T-helper 1 cell treated with Interleukin-12 subunit alpha and Interleukin-12 subunit beta and Interleukin-4 antibody, amounts not matched to agents 30 μg/mL and 1 μg/mL, for 36 hours (primary cell): ENCODE results near the gene RCC1.
A peak's percentile ranks its signal among the peaks of the same experiment; 100 is the strongest.
"Not testable (repeated sequence)": the region's sequence is repeated elsewhere in the genome, so short reads cannot be mapped to it uniquely, and the experiment has no call there.

Experiments used
- H3K27ac Mint-ChIP-seq: one replicate; pipeline ENCODE4 v1.8.0; 2021; ENCODE audit warnings: mild to moderate bottlenecking, mixed read lengths
- H3K27me3 Mint-ChIP-seq: one replicate; pipeline ENCODE4 v1.8.0; 2021; ENCODE audit warnings: low read depth, mixed read lengths
- H3K36me3 Mint-ChIP-seq: one replicate; pipeline ENCODE4 v1.8.0; 2021; ENCODE audit warnings: low read depth, mixed read lengths
- H3K4me1 Mint-ChIP-seq: one replicate; pipeline ENCODE4 v1.8.0; 2021; ENCODE audit warnings: low read depth, mixed read lengths
- H3K4me3 Mint-ChIP-seq: one replicate; pipeline ENCODE4 v1.8.0; 2021; ENCODE audit warnings: mild to moderate bottlenecking, moderate library complexity, mixed read lengths
- H3K9me3 Mint-ChIP-seq: one replicate; pipeline ENCODE4 v1.8.0; 2021; ENCODE audit warnings: mixed read lengths

RCC1 gene, protein sequence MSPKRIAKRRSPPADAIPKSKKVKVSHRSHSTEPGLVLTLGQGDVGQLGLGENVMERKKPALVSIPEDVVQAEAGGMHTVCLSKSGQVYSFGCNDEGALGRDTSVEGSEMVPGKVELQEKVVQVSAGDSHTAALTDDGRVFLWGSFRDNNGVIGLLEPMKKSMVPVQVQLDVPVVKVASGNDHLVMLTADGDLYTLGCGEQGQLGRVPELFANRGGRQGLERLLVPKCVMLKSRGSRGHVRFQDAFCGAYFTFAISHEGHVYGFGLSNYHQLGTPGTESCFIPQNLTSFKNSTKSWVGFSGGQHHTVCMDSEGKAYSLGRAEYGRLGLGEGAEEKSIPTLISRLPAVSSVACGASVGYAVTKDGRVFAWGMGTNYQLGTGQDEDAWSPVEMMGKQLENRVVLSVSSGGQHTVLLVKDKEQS

GRCh38 chr1:28505406-28506187 is at the start of gene RCC1:
Gene RCC1 (plus strand): TSS chr1:28506043. CDS start chr1:28529867, 23,824 bp downstream.
- Mint-ChIP-seq H3K4me1 (peaks cover 31% of the 10 kb centered on the region), H3K36me3 (peaks cover 49% of the 10 kb centered on the region), H3K27me3 (no peaks in the 10 kb centered on the region), H3K9me3 (no peaks in the 10 kb centered on the region), H3K4me3 (peak within 1 kb of the TSS; percentile 99), H3K27ac (peak within 1 kb of the TSS; percentile 98)

GRCh38 chr1:28456078-28456477 is 49.8 kb upstream of the RCC1 start:
- Mint-ChIP-seq H3K36me3 (peaks cover 11% of the 10 kb centered on the region), H3K27ac (peak overlapping the region; percentile 60), H3K4me3 (peak overlapping the region; percentile 0), H3K27me3 (no peaks in the 10 kb centered on the region), H3K9me3 (no peaks in the 10 kb centered on the region), H3K4me1 (peaks cover 14% of the 10 kb centered on the region)

GRCh38 chr1:28457678-28458077 is 48.2 kb upstream of the RCC1 start:
- H3K27ac Mint-ChIP-seq: no peak overlapping the region
- no peaks in the 10 kb centered on the region for H3K9me3 Mint-ChIP-seq
- H3K36me3 Mint-ChIP-seq: peaks cover 11% of the 10 kb centered on the region
- no peak overlapping the region for H3K4me3 Mint-ChIP-seq
- H3K4me1 Mint-ChIP-seq: peaks cover 13% of the 10 kb centered on the region
- no peaks in the 10 kb centered on the region for H3K27me3 Mint-ChIP-seq

- Mint-ChIP-seq H3K4me3 (no peak overlapping the region), H3K9me3 (no peaks in the 10 kb centered on the region), H3K27ac (no peak overlapping the region), H3K27me3 (no peaks in the 10 kb centered on the region), H3K4me1 (peaks cover 13% of the 10 kb centered on the region), H3K36me3 (peaks cover 10% of the 10 kb centered on the region)
Measured at GRCh38 chr1:28458237-28459228, 47.3 kb upstream of the RCC1 start.

GRCh38 chr1:28466226-28466778 is 39.5 kb upstream of the RCC1 start:
- Mint-ChIP-seq H3K27me3 (no peaks in the 10 kb centered on the region), H3K4me3 (no peak overlapping the region), H3K4me1 (peaks cover 5% of the 10 kb centered on the region), H3K36me3 (peaks cover 7% of the 10 kb centered on the region), H3K27ac (no peak overlapping the region), H3K9me3 (no peaks in the 10 kb centered on the region)

- no peaks in the 10 kb centered on the region for H3K27me3 Mint-ChIP-seq
- H3K4me3 Mint-ChIP-seq: no peak overlapping the region
- H3K27ac Mint-ChIP-seq: no peak overlapping the region
- no peaks in the 10 kb centered on the region for H3K9me3 Mint-ChIP-seq
- H3K4me1 Mint-ChIP-seq: peaks cover 9% of the 10 kb centered on the region
- H3K36me3 Mint-ChIP-seq: peaks cover 17% of the 10 kb centered on the region
Measured at GRCh38 chr1:28470146-28470545, 35.7 kb upstream of the RCC1 start.

GRCh38 chr1:28479497-28479896 is 26.3 kb upstream of the RCC1 start:
- not testable (repeated sequence) for H3K27ac Mint-ChIP-seq, H3K4me1 Mint-ChIP-seq, H3K27me3 Mint-ChIP-seq, H3K4me3 Mint-ChIP-seq, H3K9me3 Mint-ChIP-seq
- H3K36me3 Mint-ChIP-seq: peaks cover 25% of the 10 kb centered on the region

DNA sequence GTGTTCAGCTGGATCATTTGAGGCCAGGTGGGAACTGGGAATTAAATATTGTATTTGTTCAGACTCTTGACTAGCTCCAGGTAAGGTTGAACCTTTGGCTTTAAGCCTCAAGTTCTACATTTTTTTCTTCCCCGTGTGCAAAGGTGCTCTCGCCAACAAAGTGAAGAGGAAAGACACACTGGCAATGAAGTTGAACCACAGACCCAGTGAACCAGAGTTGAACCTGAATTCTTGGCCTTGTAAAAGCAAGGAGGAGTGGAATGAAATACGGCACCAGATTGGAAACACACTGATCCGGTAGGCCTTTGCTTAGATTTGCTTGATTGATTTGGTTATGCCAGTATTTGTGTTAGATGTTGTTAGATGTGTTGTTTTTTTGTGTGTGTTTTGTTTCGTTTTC is 25.5 kb upstream of the RCC1 start:
- no peaks in the 10 kb centered on the region for H3K27me3 Mint-ChIP-seq
- H3K4me1 Mint-ChIP-seq: no peaks in the 10 kb centered on the region
- H3K27ac Mint-ChIP-seq: no peak overlapping the region
- H3K4me3 Mint-ChIP-seq: no peak overlapping the region
- peaks cover 21% of the 10 kb centered on the region for H3K36me3 Mint-ChIP-seq
- H3K9me3 Mint-ChIP-seq: no peaks in the 10 kb centered on the region

DNA sequence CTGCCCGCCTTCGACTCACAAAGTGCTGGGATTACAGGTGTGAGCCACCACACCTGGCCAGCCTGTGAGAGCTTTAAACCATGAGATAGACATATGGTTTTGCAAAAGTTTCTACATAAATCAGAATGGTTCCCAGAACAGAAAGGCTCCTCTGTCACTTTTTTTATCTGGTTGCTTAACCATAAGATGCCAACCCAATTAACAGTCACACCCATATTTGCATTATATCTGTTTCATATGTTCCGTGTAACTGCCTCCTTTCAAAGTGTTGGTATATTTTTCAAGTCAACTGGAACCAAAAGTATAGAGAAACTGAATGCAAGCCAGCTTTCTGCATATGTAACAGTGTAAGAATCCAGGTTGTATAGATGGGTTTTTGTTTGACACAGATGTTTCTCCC is 23.7 kb upstream of the RCC1 start:
- no peak overlapping the region for H3K4me3 Mint-ChIP-seq

DNA sequence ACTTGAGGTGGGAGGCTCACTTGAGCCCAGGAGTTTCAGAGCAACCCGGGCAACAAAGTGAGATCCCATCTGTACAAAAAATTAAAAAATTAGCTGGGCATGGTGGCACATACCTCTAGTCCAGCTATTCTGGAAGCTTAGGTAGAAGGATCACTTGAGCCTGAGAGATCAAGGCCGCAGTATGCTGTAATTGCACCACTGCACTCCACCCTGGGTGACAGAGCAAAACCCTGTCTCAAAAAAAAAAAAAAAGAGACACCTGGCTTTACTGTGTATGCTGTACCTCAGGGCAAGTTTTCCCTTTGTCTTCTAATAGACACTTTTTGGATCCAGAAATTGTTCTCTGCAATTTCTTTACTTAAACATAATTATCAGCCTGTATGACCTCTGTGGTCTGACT is 23.1 kb upstream of the RCC1 start:
- H3K36me3 Mint-ChIP-seq: peaks cover 15% of the 10 kb centered on the region
- no peak overlapping the region for H3K27ac Mint-ChIP-seq
- no peak overlapping the region for H3K4me3 Mint-ChIP-seq
- H3K4me1 Mint-ChIP-seq: no peaks in the 10 kb centered on the region
- H3K27me3 Mint-ChIP-seq: no peaks in the 10 kb centered on the region
- H3K9me3 Mint-ChIP-seq: no peaks in the 10 kb centered on the region

More for the DNA sequence above, 23.7 kb upstream of the RCC1 start:
- no peaks in the 10 kb centered on the region for H3K27me3 Mint-ChIP-seq
- H3K9me3 Mint-ChIP-seq: no peaks in the 10 kb centered on the region
- no peaks in the 10 kb centered on the region for H3K4me1 Mint-ChIP-seq
- peaks cover 19% of the 10 kb centered on the region for H3K36me3 Mint-ChIP-seq
- no peak overlapping the region for H3K27ac Mint-ChIP-seq

- Mint-ChIP-seq H3K4me3 (no peak overlapping the region), H3K36me3 (peaks cover 24% of the 10 kb centered on the region), H3K27ac (peak overlapping the region; percentile 37), H3K27me3 (no peaks in the 10 kb centered on the region), H3K9me3 (no peaks in the 10 kb centered on the region), H3K4me1 (peaks cover 5% of the 10 kb centered on the region)
Measured at GRCh38 chr1:28494737-28495136, 11.1 kb upstream of the RCC1 start.

DNA sequence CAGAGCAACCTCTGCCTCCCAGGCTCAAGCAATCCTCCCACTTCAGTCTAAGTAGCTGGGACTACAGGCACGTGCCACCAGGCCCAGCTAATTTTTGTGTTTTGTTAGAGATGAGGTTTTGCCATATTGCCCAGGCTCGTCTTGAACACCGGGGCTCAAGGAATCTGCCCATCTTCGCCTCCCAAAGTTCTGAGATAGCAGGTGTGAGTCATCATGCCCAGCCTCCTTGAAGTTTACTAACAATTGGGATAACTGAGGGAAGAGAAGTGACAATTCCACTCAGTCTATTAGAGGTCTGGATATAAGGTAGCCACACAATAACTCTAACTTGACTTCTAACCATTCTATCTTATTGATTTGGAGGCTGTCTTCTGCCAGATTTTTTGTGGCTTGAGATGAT is 6.3 kb upstream of the RCC1 start:
- no peaks in the 10 kb centered on the region for H3K9me3 Mint-ChIP-seq
- H3K27ac Mint-ChIP-seq: no peak overlapping the region
- peaks cover 14% of the 10 kb centered on the region for H3K36me3 Mint-ChIP-seq
- no peaks in the 10 kb centered on the region for H3K27me3 Mint-ChIP-seq
- no peak overlapping the region for H3K4me3 Mint-ChIP-seq
- H3K4me1 Mint-ChIP-seq: peaks cover 3% of the 10 kb centered on the region

DNA sequence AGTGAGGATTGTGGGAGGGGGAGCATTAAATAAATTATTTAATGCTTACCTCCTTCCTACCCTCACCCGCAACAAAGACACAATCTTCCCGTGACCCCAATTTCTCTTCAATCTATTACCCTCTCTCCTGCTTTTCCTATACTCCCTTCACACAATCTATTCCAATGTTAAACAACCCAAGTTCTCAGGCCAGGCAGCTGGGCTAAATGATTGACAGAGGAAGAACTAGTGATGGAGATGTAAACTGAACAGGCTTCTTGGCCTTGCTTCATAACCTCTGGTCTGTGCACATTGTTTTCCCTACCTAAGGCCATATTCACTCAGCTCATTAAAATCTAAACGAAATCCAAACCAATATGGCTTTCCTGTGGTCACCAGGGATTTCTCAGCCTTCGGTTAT is 3.9 kb upstream of the RCC1 start:
- Mint-ChIP-seq H3K9me3 (no peaks in the 10 kb centered on the region), H3K27ac (no peak overlapping the region), H3K36me3 (peaks cover 15% of the 10 kb centered on the region), H3K4me3 (no peak overlapping the region), H3K27me3 (no peaks in the 10 kb centered on the region), H3K4me1 (peaks cover 8% of the 10 kb centered on the region)

- Mint-ChIP-seq H3K27me3 (no peaks in the 10 kb centered on the region), H3K36me3 (peaks cover 26% of the 10 kb centered on the region), H3K9me3 (no peaks in the 10 kb centered on the region), H3K27ac (no peak overlapping the region), H3K4me3 (no peak overlapping the region), H3K4me1 (peaks cover 8% of the 10 kb centered on the region)
Measured at GRCh38 chr1:28503117-28503516, 2.7 kb upstream of the RCC1 start.
